Measurements from ENCODE around the gene RAD9A. TPM values are rescaled to one million over a fixed set of nuclear protein-coding genes. Genes with fewer than 3 reads are reported as not detected.

Gene RAD9A
- total and polyA plus RNA-seq, 2 of the 4 experiments (the other 2 are of a cell fraction): 2.0 to 10.3 TPM

- Histone ChIP-seq H2AK9ac (replicated peaks; ENCODE audit: low read depth, low read length, poor library complexity) (no peak overlapping the region), H3K36me3 (ENCODE audit: control insufficient read depth, insufficient read depth, low read length) (peaks cover 30% of the 10 kb centered on the region), H3K27me3 (ENCODE audit: control insufficient read depth, insufficient read depth, low read length) (no peaks in the 10 kb centered on the region), H3K27ac (ENCODE audit: insufficient read depth, low read length) (no peak overlapping the region), H3K23ac (ENCODE audit: low read depth, low read length) (no peak overlapping the region), H3K9me1 (ENCODE audit: insufficient read depth, low read length) (peaks cover 8% of the 10 kb centered on the region), H4K5ac (ENCODE audit: low read depth, low read length) (no peak overlapping the region), H3K4me1 (ENCODE audit: control insufficient read depth, insufficient read depth, low read length) (peaks cover 5% of the 10 kb centered on the region), H2BK20ac (ENCODE audit: low read depth, low read length) (no peak overlapping the region), H2AFZ (replicated peaks; ENCODE audit: low read length, poor library complexity) (no peak overlapping the region), H3K14ac (replicated peaks; ENCODE audit: low read depth, low read length) (no peak overlapping the region), H3K9me3 (ENCODE audit: control insufficient read depth, insufficient read depth, low read length) (no peaks in the 10 kb centered on the region), H2BK15ac (ENCODE audit: low read depth, low read length) (no peak overlapping the region), H3K4me2 (ENCODE audit: low read depth, low read length) (no peak overlapping the region), H3K56ac (ENCODE audit: extremely low read depth, insufficient read depth, low read length) (no peak overlapping the region), H2BK5ac (ENCODE audit: low read depth, low read length, poor library complexity, severe bottlenecking) (no peak overlapping the region), H4K91ac (ENCODE audit: insufficient read depth, low read depth, low read length) (no peak overlapping the region), H2AK5ac (ENCODE audit: low read depth, low read length) (no peak overlapping the region), H4K20me1 (ENCODE audit: insufficient read depth, low read length) (no peaks in the 10 kb centered on the region; the same call in 1 of the 2 replicates), H3K4ac (ENCODE audit: low read depth, low read length) (no peak overlapping the region), H3K79me1 (ENCODE audit: low read depth in 1 of 2, low read length in 2 of 2) (peaks cover 11 to 29% of the 10 kb centered on the region in 2 experiments), H2BK120ac (ENCODE audit: low read depth, low read length) (no peak overlapping the region), H3K9ac (ENCODE audit: low read depth, low read length) (no peak overlapping the region), H4K8ac (ENCODE audit: low read depth in 2 of 2, low read length in 2 of 2) (no peak overlapping the region), H3K18ac (ENCODE audit: low read depth, low read length) (no peak overlapping the region), H3K4me3 (ENCODE audit: insufficient read depth, low read depth, low read length) (no peak overlapping the region)
- CTCF ChIA-PET: no interaction called here
- POLR2A ChIA-PET (ENCODE audit: unreplicated experiment): no interaction called here
- in situ Hi-C loops (cut with MboI; ENCODE audit: low sequenced_read_pairs): no loop called here
- 93% methylated on average over 7 of the region's 24 CpGs; no CpG with 5 or more reads in 1 of the 2 experiments for WGBS, 2 experiments (ENCODE audit: extremely low coverage in 2 of 2, insufficient read length in 1 of 2)
- intact Hi-C loops (cut with micrococcal nuclease): no loop called here
- no peak for DNase-seq
- dilution Hi-C loops (cut with HindIII; ENCODE audit: low sequenced_read_pairs, unreplicated experiment): no loop called here
- BruUV-seq (replicated peaks): no TSS peak
- TF ChIP-seq RCOR1 (IDR thresholded peaks at IDR 0.05; ENCODE audit: insufficient replicate concordance, low read length) (no peak), BHLHE40 (IDR thresholded peaks at IDR 0.05; ENCODE audit: low read depth, low read length) (no peak), SMC3 (IDR thresholded peaks at IDR 0.05; ENCODE audit: low read depth, low read length) (no peak), CEBPB (IDR thresholded peaks at IDR 0.05; ENCODE audit: low read depth, low read length) (no peak), MAZ (IDR thresholded peaks at IDR 0.05; ENCODE audit: borderline replicate concordance, low read depth, low read length) (no peak), POLR2A (IDR thresholded peaks at IDR 0.05; ENCODE audit: low read depth, low read length) (no peak), MAFK (IDR thresholded peaks at IDR 0.05; ENCODE audit: low read depth, low read length) (no peak)
- ATAC-seq (ENCODE audit: low read depth): no peak
These were observed 39.8 kb downstream of the RAD9A start for GRCh38 chr11:67431346-67432249.
